Dedifferentiated amniotic fluid mesenchymal stem cell (primary cell): Measurements from ENCODE around the gene RENBP.

Experiments
- DNase-seq: peaks from one replicate; pipeline ENCODE4 v3.0.0-alpha.2; 2016; ENCODE audit errors: extremely low spot score

RENBP gene

DNA sequence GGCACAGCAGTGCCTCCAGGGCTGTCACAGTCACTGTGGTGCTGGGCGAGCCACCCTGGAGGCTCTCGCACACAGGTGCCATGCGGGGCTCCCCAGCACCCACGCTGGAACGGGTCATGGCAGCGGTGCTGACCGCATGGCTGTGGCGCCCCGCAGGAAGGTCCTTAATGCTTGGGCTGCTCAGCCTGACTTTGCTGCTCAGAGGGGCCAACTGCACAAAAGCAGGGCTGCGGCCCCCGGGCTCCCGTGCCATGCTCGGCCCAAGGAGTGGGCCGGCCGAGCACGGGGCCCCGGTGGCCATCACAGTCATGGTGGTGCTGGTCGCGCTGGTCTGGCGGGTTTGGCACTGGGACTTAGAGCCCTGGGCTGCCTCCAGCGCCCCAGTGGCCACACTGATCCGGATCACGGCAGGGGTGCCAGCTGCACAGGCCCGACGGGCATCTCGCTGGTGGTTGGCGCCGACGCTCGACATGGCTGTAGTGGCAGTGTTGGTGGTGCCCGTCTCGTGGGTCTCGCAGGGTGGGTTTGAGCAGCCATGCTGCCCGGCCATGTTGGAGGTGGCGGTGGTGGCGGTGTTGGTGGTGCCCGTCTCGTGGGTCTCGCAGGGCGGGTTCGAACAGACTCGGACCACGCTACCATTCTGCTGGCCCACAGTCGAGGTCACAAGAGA is 10.2 kb upstream of the RENBP start:
- no peak for DNase-seq

DNA sequence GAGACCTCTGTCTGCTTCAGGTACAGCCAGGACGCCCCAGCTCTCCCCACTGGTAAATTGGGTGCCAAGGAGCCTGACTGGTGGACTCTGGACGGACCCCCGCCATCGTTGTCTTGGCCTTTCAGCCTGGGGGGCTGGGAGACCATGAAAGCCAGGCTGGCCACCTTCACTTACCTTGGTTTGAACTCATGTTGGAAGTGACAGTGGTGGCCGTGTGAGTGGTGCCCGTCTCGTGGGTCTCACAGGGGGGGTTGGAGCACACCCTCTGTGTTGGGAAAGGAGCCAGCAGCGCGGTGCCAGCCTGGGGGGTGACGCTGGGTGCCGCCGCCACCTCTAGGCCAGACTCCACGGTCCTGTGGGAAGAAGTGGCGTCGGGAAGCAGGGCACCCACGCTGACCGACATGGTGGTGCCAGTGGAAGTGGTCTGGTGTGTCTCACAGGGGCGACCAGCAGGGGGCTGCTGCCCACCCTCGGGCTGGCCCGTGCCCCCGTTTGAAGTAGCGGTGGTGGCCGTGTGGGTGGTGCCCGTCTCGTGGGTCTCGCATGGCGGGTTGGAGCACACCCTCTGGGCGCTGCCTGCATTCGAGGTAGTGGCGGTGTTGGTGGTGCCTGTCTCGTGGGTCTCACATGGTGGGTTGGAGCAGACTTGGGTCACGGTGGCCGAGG is 9.6 kb upstream of the RENBP start:
- no peak for DNase-seq

DNA sequence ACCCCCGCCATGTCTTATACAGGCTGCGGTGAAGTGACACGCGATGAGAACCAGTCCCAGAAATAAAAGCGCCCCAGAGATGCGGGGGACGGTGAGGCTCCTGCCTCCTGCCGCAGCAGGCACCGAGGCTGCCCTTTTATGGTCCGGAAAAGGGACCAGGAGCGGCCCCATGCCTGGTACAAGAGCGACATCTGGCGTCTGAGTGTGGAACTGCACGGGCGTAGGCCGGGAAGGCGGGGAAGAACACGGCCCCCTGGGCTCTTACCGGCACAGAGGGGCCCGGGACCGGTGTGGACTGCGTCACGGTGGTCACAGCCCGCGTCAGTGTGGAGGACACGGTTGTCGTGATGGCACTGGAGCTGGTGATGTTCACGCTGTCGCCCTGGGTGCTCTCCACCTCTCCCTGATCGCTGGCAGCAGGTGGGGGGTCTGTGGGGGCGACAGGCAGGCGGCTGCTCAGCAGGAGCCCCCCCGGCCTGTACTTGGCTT is 8.9 kb upstream of the RENBP start:
- peak; percentile 30 for DNase-seq

DNA sequence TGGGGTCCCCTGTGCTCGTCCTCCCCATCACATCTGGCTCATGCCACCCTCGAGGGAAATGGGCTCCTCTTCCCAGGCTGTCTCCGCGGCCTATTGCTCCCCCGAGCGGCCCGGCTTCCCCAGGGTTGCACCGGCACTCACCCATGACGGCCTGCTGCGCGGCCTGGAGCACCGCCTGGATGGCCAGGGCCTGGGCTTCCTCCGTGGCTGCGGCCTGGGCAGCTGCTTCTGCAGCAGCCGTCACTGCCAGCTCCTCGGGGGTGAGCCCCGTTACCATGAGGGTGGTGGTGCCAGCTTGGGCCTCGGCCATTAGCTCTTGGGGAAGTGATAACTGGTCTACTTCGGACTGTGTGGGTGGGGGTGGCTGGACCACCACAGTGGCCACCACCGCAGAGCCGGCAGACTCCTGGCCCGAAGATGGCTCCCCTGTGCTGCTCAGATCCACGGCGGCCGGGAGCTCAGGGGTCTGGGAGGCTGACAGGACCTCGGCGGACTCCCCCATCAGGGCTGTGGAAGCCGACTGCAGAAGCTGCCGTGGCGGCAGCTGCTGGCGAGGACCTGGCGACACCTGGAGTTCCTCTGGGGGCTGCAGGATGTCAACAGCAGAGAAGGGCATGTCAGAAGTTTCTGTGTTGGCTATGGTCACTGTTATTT is 8.1 kb upstream of the RENBP start:
- DNase-seq = no peak

GRCh38 chrX:153951683-153952372 is 7.4 kb upstream of the RENBP start:
- DNase-seq = no peak

DNA sequence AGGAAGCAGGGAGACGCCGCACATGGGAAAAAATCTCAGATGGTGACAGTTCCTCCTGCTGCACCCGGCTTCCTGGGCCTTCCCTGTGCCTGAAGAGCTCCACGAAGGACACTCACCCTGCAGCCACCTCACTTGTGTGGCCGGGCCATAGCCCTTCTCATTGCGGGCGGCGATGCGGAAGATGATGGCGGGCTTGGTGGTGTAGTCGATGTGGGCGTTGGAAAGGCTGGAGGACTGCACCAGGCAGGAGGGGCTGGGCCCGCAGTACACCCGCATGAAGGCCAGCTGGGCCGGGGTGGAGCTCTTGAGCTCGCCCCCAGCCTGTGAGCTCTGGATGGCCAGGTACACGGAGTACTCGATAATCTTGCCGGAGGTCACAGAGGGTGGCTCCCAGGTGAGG is 5.7 kb upstream of the RENBP start:
- DNase-seq = no peak

- DNase-seq = no peak
Measured at GRCh38 chrX:153948847-153949805, 4.7 kb upstream of the RENBP start.

- no peak for DNase-seq
Measured at GRCh38 chrX:153948002-153948466, 3.6 kb upstream of the RENBP start.

DNA sequence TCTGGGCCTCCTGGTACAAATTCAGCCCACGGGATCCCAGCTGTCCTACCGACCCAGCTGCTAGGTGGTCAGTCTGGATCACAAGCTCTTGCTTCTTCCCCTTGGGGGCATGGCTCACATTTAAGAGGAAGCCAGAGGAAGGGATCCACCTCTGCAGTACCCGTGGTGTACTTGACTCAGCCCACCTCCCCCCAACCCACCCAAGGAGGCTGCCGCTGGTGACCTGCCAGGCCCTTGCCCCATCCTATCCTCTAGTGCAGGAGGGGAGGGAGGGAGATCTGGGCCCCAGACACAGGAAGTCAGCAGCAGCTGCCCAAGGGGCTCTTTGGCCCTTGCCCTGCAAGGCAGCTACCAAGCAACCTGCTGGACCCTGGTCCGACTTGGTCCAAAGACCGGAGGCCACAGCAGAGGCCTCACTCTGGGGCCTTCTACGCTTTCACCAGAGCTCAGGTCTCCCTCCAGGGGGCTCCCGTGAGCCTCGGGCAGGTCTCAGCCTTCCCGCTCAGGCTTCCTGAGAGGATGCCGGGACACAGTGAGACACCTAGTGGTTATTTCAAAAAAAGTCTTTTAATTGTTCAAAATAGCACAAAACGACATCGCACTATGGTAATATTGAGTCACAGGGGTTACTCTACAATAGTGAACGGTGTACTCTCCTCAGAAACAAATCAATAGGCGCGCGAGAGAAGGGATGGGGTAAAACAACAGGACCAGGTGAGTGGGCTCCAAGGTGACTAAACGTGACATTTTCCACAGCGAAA is 2.7 kb upstream of the RENBP start:
- DNase-seq = peak; percentile 54

DNA sequence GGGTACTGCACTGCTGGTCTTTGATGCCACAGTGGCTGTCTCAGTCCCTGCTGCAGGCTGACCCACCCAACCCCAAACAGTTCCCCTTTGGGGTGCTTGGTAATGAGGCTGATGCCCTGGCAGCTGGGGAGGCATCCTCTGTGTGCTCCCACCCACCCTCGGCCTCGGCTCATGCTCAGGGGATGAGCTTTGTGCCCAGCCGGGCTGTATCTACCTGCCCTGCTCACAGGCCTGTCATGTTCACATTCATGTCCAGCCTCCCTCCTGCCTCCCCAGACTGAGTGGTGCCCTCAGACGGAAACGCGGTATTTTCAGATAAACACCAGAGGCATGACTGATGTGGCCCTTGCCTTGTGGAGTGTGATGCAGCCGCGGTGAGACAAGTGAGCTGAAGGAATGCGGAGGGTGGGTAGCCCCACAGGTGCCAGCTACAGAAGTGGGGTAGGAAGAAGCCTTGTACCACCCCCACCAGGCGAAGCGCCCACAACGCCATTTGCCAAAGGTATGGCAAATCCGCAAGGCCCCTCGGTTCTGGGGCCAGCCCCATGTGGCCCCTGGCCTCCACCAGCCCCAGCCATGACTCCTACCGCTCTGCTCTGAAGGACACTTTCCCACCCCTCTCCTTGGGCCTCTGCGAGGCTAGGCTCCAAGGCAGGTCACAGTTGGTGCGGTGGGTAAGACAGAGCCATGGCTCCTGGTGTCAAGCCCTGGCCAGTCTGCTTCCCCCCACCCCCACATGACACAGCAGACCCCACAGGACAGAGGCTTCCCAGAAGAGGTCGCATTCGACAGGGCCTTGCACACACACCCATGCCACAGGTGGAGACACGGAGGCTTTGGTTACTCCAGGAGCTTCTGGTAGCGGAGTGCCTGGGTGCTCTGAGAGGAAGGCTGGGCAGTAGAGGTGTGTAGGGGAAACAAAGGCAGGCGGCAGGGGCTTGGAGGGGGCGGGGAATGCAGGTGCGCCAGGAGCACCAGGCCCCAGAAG is 1.8 kb upstream of the RENBP start:
- no peak for DNase-seq

GRCh38 chrX:153944800-153945150 is 332 bp upstream of the RENBP start:
- no peak for DNase-seq

DNA sequence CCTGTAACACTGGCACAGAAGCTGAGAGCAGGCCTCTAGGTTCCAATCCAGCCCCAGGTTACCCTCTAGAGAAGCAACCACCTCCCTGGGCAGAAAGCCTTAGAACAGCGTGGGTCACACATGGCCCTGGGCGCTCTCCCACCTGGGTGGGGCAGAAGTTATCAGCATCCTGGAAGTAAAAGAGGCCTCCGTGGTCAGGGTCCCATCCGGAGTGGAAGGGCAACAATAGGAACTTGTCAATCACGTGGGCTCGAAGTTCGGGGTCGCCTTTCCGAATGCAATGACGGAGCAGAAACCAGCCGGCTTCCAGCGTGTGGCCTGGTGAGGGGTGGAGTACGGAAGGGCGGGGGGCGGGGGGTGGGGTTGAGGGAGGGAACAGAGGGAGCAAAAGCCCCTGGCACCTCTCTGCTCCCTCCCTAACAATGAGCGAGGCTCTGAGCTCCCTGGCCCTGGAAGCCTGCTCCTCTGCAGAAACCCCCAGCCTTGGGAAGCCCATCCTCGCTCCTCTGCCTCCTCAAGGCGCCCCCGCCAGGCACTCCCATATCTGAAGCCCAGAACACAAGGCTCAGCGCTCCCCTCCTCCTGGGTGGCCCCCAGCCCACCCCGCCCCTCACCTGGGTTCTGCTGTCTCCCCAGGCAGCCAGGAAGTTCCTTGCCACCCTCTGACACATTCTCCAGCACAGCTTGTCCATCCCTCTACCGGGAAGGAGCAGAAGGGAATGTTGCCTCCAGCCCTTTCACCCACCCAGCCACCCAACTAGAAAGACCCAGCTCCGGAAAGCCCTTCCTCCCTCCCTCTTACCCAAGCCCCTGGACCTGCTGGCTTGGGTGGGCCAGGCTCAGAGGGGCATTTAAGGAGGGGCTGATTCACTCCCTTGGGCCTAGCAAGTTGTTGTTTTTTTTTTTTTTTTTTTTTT is 2.8 kb downstream of the RENBP start:
- no peak for DNase-seq

DNA sequence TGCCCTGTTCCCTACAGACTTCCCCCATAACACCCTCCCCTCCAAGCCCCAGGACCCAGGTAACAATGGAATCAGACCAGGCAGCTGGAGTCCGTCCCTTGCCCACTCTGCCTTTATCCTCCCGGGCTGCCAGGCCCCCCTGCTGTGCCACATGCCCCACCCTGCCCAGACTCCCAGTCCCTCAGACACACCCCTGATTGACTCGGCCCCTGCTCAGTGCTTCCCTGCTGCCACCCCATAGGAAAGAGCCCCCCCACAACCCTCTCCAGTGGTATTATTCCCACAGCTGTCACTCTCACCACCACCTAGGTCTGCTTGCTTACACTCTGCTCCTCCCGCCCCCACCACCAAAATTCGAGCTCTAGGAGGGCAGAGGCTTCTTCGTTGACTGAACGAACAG is 4.9 kb downstream of the RENBP start:
- no peak for DNase-seq

- DNase-seq = no peak
Measured at GRCh38 chrX:153938226-153938786, 6.1 kb downstream of the RENBP start.

GRCh38 chrX:153937056-153937455 is 7.4 kb downstream of the RENBP start:
- DNase-seq = no peak

DNA sequence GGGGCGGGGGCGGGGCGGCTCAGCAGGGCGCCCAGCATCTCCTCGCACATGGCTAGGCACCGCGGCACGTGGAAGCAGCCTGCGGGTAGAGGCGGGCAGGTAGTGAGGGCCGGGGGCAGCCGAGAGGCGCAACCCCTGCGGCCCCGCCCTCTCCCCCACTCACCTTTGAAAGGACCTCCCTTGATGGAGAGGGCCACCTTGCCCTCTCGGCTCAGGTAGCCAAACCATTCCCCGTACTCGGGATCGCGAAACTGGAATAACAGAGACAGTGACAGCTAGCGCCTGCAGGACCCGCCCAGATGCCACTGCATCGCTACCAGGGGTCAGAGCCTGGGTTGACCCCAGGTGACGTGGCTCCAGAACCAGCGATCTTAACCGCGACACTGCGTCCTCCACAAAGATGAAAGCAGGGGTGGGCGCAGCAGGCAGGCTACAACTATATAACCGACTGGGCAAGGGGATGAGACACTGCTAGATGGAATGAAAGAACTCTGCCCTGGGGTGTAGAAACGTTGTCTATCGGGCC is 9.1 kb downstream of the RENBP start:
- DNase-seq = no peak

DNA sequence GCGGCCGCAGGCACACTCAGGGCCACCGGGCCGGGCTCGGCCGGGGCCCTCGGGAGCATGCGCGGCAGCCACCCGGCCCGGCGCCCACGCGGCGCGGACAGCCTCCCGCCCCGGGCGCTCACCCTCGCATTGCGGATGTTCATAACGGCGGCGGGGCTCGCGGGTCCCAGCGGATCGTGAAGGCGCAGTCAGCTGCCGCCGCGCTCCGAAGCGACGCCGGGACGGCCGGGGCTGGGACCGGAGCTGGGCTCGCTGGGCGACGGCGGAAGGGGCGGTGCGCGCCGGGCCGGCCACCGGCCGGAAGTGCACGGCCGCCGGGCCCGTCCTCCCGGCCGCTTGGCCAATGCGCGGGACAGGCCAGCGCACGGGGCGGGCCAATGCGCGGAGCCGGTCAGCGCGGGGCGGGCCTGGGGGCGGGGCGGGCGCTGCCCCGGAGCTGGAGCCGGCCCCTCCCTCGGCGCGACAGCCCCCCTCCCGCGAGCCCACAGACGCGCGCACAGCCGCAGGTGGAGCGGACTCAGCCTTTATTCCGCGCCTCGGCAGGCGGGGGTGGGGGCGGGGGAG is 9.6 kb downstream of the RENBP start, which contains the start of gene NAA10:
NAA10 (minus strand) TSS at position 276 of the 564 bp plus-strand sequence; CDS start at position 143, 133 bp downstream.
- peak; percentile 49 for DNase-seq
